ENCODE measurements around the gene CRADD.

CRADD gene

GRCh38 chr12:93939641-93940325, 262.6 kb downstream of the CRADD start:
- no peak for DNase-seq (ENCODE audit: low read depth)

- peak; percentile 71 for DNase-seq (ENCODE audit: low read depth)
These were observed 266.6 kb downstream of the CRADD start for GRCh38 chr12:93943780-93944179.

DNA sequence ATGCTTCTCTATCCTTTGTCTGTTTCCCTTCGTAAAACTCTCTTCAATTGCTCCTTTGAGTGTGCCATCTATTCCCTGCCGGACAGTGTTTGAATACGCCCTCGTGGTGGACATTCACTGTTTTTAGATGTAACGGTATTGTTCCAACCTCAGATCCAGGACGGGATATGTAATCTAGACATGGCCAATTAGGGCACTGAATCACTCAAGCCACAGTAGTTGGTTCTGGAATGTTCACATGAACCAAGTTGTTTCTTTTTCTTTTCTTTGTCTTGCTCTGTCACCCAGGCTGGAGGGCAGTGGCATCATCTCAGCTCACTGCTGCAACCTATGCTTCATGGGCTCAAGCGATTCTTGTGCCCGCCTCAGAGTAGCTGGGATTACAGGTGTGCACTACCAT, 267.0 kb downstream of the CRADD start:
- peak; percentile 39 for DNase-seq (ENCODE audit: low read depth)
